HepG2 (cell line): ENCODE results near the gene EDAR. TPM values are rescaled to one million over a fixed set of nuclear protein-coding genes. Genes with fewer than 3 reads are reported as not detected.

ENCODE experiments used
- ATM ChIP-seq: fragments of 450-650 bp; IDR thresholded peaks from 2 replicates; pipeline ENCODE4 v1.7.1; 2017; ENCODE audit warnings: mild to moderate bottlenecking, borderline replicate concordance
- FOXK2 ChIP-seq: fragments of 450-650 bp; IDR thresholded peaks from 2 replicates; pipeline ENCODE4 v1.6.1; 2016
- GABPB1 ChIP-seq: IDR thresholded peaks from 2 replicates; pipeline ENCODE4 v1.6.1; 2016; ENCODE audit warnings: mild to moderate bottlenecking, missing genetic modification reagents, moderate library complexity, missing compliant biosample characterization
- HCFC1 ChIP-seq: fragments of 150-350 bp; IDR thresholded peaks from 2 replicates; pipeline ENCODE4 v1.6.1; 2014; ENCODE audit warnings: low read depth, low read length
- HOXA5 ChIP-seq: sonication (generic); formaldehyde crosslinking; IDR thresholded peaks from 2 replicates; pipeline ENCODE4 v1.4.0; 2020; ENCODE audit warnings: missing genetic modification reagents
- IRX3 ChIP-seq: sonication (generic); formaldehyde crosslinking; IDR thresholded peaks from 2 replicates; pipeline ENCODE4 v1.8.1; 2023; ENCODE audit warnings: mild to moderate bottlenecking, low read depth, missing genetic modification reagents, borderline replicate concordance
- KAT8 ChIP-seq: IDR thresholded peaks from 2 replicates; pipeline ENCODE4 v1.6.1; 2016; ENCODE audit warnings: missing genetic modification reagents, missing compliant biosample characterization
- MTF2 ChIP-seq: sonication (generic); formaldehyde crosslinking; IDR thresholded peaks from 2 replicates; pipeline ENCODE4 v1.5.0; 2020; ENCODE audit warnings: missing genetic modification reagents, borderline replicate concordance
- MZF1 ChIP-seq: sonication (generic); formaldehyde crosslinking; IDR thresholded peaks from 2 replicates; pipeline ENCODE4 v1.8.1; 2023; ENCODE audit warnings: mild to moderate bottlenecking, missing genetic modification reagents, borderline replicate concordance
- NFKB2 ChIP-seq: sonication (generic); formaldehyde crosslinking; IDR thresholded peaks from 2 replicates; pipeline ENCODE4 v1.4.0; 2020; ENCODE audit warnings: missing genetic modification reagents, borderline replicate concordance
- PHB2 ChIP-seq: fragments of 450-650 bp; IDR thresholded peaks from 2 replicates; pipeline ENCODE4 v1.6.1; 2018; ENCODE audit not compliant: partially characterized antibody
- PPARG ChIP-seq: conservative IDR thresholded peaks from 2 replicates; pipeline ENCODE4 v1.6.1; 2016; ENCODE audit warnings: missing biosample characterization, missing genetic modification reagents
- RFXANK ChIP-seq: IDR thresholded peaks from 2 replicates; pipeline ENCODE4 v1.6.1; 2016
- THAP11 ChIP-seq: IDR thresholded peaks from 2 replicates; pipeline ENCODE4 v1.6.1; 2016; ENCODE audit warnings: missing biosample characterization, missing genetic modification reagents
- ZMAT3 ChIP-seq: sonication (generic); formaldehyde crosslinking; conservative IDR thresholded peaks from 2 replicates; pipeline ENCODE4 v1.7.0; 2021; ENCODE audit warnings: missing genetic modification reagents
- ZNF143 ChIP-seq: sonication (generic); formaldehyde crosslinking; IDR thresholded peaks from 2 replicates; pipeline ENCODE4 v1.4.0; 2020; ENCODE audit warnings: missing genetic modification reagents
- ZNF207 ChIP-seq: fragments of 450-650 bp; IDR thresholded peaks from 2 replicates; pipeline ENCODE4 v1.6.1; 2016; ENCODE audit warnings: antibody characterized with exemption, borderline replicate concordance
- ZNF337 ChIP-seq: sonication (generic); formaldehyde crosslinking; IDR thresholded peaks from 2 replicates; pipeline ENCODE4 v1.5.1; 2020; ENCODE audit warnings: missing genetic modification reagents, low read depth, mild to moderate bottlenecking, borderline replicate concordance
- ZNF430 ChIP-seq: sonication (generic); formaldehyde crosslinking; IDR thresholded peaks from 2 replicates; pipeline ENCODE4 v1.9.0; 2021; ENCODE audit warnings: mild to moderate bottlenecking, missing genetic modification reagents
- ZNF431 ChIP-seq: sonication (generic); formaldehyde crosslinking; IDR thresholded peaks from 2 replicates; pipeline ENCODE4 v1.9.0; 2022; ENCODE audit warnings: missing genetic modification reagents, low read depth, mild to moderate bottlenecking, borderline replicate concordance
- ZNF567 ChIP-seq: sonication (generic); formaldehyde crosslinking; IDR thresholded peaks from 2 replicates; pipeline ENCODE4 v1.8.1; 2023; ENCODE audit warnings: mild to moderate bottlenecking, missing genetic modification reagents, borderline replicate concordance
- ZNF607 ChIP-seq: sonication (generic); formaldehyde crosslinking; IDR thresholded peaks from 2 replicates; pipeline ENCODE4 v1.5.1; 2020; ENCODE audit warnings: missing genetic modification reagents, mild to moderate bottlenecking, borderline replicate concordance
- ZNF660 ChIP-seq: sonication (generic); formaldehyde crosslinking; IDR thresholded peaks from 2 replicates; pipeline ENCODE4 v1.5.1; 2020; ENCODE audit warnings: mild to moderate bottlenecking, low read depth, missing genetic modification reagents, borderline replicate concordance
- ZSCAN25 ChIP-seq: sonication (generic); formaldehyde crosslinking; IDR thresholded peaks from 2 replicates; pipeline ENCODE4 v1.8.0; 2022; ENCODE audit warnings: mild to moderate bottlenecking, missing genetic modification reagents
- ZSCAN30 ChIP-seq: sonication (generic); formaldehyde crosslinking; IDR thresholded peaks from 2 replicates; pipeline ENCODE4 v1.5.0; 2020; ENCODE audit warnings: mild to moderate bottlenecking, missing genetic modification reagents
- ZSCAN9 ChIP-seq: IDR thresholded peaks from 2 replicates; pipeline ENCODE4 v1.6.1; 2016; ENCODE audit warnings: borderline replicate concordance
- polyA plus RNA-seq, 8 experiments: library from polyadenylated mRNA; depleted of rRNA in 3 of 8; stranded (reverse) in 7 of 8; unstranded in 1 of 8; fragments of >200 nt; fragmentation: Illumina TruSeq in 4 of 8; extraction: Trizol in 4 of 8; gene quantifications; 2 replicates each; pipeline versions ENCODE4 v1.2.1 to v1.2.3, GENCODE V29; 2011 to 2016; ENCODE audit warnings: low read depth in 4 of 8, missing spikeins in 1 of 8, mixed read lengths in 1 of 8; ENCODE audit not compliant: insufficient read depth in 1 of 8
- total RNA-seq, 5 experiments: library from RNA; depleted of rRNA; stranded (reverse); fragments of >200 nt; fragmentation: Illumina TruSeq; extraction: Trizol; gene quantifications; 2 replicates each; pipeline ENCODE4 v1.2.3, GENCODE V29; 2016; ENCODE audit warnings: low read depth in 1 of 5
- TF ChIP-seq, protein P1 (sequence below): sonication (generic); formaldehyde crosslinking; IDR thresholded peaks from 2 replicates; pipeline ENCODE4 v1.5.1; 2020; ENCODE audit warnings: mild to moderate bottlenecking, missing genetic modification reagents, borderline replicate concordance
- TF ChIP-seq, protein P2 (sequence below): sonication (generic); formaldehyde crosslinking; conservative IDR thresholded peaks from 2 replicates; pipeline ENCODE4 v1.4.0; 2020; ENCODE audit warnings: missing genetic modification reagents
- TF ChIP-seq, protein P3 (sequence below): sonication (generic); formaldehyde crosslinking; conservative IDR thresholded peaks from 2 replicates; pipeline ENCODE4 v1.8.1; 2023; ENCODE audit warnings: missing genetic modification reagents

EDAR gene
- total and polyA plus RNA-seq, 2 of the 13 experiments (the other 11 are each of a cell fraction or from before 2014, with no cell fraction given), result not detected

DNA sequence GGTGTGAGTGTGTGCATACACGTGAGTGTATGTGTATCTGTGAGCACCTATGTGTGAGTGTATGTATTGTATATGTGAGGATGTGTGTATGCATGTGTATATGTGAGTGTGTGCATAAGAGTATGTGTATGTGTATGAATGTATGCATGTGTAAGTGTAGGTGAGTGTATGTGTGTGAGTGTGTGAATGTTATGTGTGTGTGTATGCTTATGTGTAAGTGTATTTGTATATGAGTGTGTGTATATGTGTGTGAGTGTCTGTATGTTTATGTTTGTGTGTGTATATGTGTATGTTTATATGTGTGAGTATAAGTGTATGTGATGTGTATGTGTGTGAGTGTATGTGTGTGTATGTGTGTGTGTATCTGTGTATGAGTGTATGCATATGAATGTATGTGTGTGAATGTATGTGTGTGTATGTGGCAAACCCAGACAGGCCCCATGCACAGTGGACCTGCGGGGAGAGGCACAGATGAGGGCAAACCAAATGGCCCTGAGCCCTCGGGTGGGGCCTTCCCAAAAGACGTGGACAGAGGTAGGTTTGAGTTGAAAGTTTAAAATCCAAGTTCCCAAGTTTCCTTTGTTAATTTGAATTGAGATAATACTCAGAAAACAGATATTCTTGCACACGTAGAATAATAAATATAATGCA is 51.5 kb downstream of the EDAR start (continued):
- TF ChIP-seq HOXA5, result no peak
- TF ChIP-seq ZSCAN9 (CRISPR knock-in tag), result no peak
- TF ChIP-seq ZSCAN25, result no peak
- no peak for TF ChIP-seq ZNF337 (CRISPR knock-in tag)
- TF ChIP-seq GABPB1 (CRISPR knock-in tag), result no peak
- TF ChIP-seq ATM, result 0 out of 2 replicates have a peak, but pooled peaks have one; percentile 52
- no peak for TF ChIP-seq ZNF431 (CRISPR knock-in tag)
- TF ChIP-seq KAT8 (CRISPR knock-in tag), result no peak
- no peak for TF ChIP-seq NFKB2 (CRISPR knock-in tag)
- TF ChIP-seq PPARG (CRISPR knock-in tag), result no peak
- TF ChIP-seq FOXK2, result peak; percentile 48; the same call in 1 of the 2 replicates
- no peak for TF ChIP-seq RFXANK (CRISPR knock-in tag)
- TF ChIP-seq, protein P1, sequence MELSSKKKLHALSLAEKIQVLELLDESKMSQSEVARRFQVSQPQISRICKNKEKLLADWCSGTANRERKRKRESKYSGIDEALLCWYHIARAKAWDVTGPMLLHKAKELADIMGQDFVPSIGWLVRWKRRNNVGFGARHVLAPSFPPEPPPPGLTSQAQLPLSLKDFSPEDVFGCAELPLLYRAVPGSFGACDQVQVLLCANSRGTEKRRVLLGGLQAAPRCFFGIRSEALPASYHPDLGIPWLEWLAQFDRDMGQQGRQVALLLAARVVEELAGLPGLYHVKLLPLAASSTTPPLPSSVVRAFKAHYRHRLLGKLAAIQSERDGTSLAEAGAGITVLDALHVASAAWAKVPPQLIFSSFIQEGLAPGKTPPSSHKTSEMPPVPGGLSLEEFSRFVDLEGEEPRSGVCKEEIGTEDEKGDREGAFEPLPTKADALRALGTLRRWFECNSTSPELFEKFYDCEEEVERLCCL, result no peak
- TF ChIP-seq, protein P2, sequence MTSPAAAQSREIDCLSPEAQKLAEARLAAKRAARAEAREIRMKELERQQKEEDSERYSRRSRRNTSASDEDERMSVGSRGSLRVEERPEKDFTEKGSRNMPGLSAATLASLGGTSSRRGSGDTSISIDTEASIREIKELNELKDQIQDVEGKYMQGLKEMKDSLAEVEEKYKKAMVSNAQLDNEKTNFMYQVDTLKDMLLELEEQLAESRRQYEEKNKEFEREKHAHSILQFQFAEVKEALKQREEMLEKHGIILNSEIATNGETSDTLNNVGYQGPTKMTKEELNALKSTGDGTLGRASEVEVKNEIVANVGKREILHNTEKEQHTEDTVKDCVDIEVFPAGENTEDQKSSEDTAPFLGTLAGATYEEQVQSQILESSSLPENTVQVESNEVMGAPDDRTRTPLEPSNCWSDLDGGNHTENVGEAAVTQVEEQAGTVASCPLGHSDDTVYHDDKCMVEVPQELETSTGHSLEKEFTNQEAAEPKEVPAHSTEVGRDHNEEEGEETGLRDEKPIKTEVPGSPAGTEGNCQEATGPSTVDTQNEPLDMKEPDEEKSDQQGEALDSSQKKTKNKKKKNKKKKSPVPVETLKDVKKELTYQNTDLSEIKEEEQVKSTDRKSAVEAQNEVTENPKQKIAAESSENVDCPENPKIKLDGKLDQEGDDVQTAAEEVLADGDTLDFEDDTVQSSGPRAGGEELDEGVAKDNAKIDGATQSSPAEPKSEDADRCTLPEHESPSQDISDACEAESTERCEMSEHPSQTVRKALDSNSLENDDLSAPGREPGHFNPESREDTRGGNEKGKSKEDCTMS, result no peak
- TF ChIP-seq, protein P3, sequence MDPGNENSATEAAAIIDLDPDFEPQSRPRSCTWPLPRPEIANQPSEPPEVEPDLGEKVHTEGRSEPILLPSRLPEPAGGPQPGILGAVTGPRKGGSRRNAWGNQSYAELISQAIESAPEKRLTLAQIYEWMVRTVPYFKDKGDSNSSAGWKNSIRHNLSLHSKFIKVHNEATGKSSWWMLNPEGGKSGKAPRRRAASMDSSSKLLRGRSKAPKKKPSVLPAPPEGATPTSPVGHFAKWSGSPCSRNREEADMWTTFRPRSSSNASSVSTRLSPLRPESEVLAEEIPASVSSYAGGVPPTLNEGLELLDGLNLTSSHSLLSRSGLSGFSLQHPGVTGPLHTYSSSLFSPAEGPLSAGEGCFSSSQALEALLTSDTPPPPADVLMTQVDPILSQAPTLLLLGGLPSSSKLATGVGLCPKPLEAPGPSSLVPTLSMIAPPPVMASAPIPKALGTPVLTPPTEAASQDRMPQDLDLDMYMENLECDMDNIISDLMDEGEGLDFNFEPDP, result no peak
- TF ChIP-seq ZSCAN30, result no peak
- no peak for TF ChIP-seq ZNF660 (CRISPR knock-in tag)
- peak; percentile 66 for TF ChIP-seq PHB2
- peak; percentile 89; the same call in 1 of the 2 replicates for TF ChIP-seq ZNF207
- no peak for TF ChIP-seq HCFC1
- no peak for TF ChIP-seq MZF1
- no peak for TF ChIP-seq ZNF607 (CRISPR knock-in tag)
- no peak for TF ChIP-seq MTF2 (CRISPR knock-in tag)
- TF ChIP-seq IRX3 (CRISPR knock-in tag), result no peak
- no peak for TF ChIP-seq ZMAT3 (CRISPR knock-in tag)
- TF ChIP-seq ZNF143 (CRISPR knock-in tag), result no peak
- no peak for TF ChIP-seq THAP11 (CRISPR knock-in tag)
- TF ChIP-seq ZNF567 (CRISPR knock-in tag), result no peak
- TF ChIP-seq ZNF430 (CRISPR knock-in tag), result no peak
